CD4-positive, alpha-beta T cell treated with Interleukin-21 for 1 hour (primary cell): ENCODE measurements around the gene SEMA3G.
A peak's percentile ranks its signal among the peaks of the same experiment; 100 is the strongest.

Experiments
- DNase-seq: peaks from one replicate; pipeline ENCODE4 v3.0.0-alpha.2; 2020

SEMA3G gene

DNA sequence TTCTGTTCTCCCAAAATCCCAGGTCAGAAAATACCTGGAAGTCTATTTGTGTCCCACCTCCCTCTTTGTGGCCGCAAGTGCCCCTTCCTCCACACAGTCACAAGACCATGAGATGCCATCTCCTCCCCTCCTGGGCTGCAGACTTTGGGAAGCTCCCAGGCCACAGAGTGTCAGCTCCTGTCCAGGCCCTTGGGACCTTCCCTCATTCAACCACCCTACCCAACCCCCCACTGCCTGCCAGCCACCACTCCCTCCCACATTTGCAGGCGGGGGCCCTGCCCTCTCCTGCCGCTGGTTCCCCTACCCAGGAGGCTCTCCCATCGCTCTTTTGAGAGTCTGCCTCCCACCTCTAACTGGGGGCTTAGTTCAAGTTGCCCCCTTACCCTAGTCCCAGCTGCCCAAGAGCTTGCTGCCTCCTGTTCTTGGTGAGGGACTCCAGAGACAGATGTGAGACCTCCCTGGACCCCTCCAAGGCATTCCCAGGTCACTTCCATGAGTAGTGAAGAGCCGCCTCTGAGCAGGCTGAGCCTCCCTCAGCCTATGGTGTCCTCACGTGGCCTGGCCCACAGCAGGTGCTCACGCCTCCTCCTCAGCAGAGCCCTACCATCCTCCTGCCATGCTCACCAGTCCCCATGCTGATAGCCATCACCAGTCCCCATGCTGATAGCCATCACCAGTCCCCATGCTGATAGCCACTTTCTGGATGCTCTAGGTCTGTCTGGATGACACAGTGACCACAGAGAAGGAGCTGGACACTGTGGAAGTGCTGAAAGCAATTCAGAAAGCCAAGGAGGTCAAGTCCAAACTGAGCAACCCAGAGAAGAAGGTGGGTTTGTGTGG, 34.4 kb upstream of the SEMA3G start:
- DNase-seq, result no peak

GRCh38 chr3:52477796-52478095, 32.8 kb upstream of the SEMA3G start:
- DNase-seq, result no peak

GRCh38 chr3:52477076-52477795, 32.3 kb upstream of the SEMA3G start:
- no peak for DNase-seq

- no peak for DNase-seq
These were observed 28.1 kb upstream of the SEMA3G start for GRCh38 chr3:52473026-52473425.

DNA sequence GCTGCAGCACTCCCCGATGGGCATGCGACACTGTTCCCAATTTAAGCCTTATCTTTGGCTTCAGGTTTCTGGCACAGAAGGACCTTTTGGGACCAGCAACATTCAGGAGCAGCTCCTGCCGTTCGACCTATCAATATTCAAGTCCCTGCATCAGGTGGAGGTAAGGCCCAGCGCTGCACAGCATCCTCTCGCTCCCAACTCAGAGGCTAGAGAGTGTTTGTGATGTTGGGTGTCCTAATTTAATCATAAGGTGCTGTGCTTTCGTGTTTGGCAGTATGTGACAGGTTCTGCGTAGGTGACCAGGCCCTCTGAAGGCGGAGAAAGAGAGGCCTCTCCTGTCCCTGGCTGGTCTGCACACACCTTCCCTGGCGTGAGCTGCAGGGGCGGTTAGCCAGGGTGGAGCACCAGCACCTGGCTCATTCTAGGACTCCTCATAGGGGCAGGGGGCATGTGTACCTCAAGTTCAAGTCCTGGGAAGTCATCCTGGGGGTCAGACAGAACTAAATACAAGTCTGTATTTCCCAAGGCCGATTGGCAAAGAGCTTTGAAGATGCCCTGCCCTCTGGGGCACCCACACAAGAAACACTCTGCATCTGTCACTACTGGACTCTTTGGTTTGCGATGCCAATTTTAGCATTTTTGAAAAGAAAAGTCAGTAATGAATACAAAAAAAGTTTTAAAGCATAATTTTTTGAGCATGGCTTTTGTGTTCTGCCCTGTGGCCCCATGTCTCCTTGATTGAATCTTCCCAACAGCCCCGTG, 27.5 kb upstream of the SEMA3G start:
- no peak for DNase-seq

DNA sequence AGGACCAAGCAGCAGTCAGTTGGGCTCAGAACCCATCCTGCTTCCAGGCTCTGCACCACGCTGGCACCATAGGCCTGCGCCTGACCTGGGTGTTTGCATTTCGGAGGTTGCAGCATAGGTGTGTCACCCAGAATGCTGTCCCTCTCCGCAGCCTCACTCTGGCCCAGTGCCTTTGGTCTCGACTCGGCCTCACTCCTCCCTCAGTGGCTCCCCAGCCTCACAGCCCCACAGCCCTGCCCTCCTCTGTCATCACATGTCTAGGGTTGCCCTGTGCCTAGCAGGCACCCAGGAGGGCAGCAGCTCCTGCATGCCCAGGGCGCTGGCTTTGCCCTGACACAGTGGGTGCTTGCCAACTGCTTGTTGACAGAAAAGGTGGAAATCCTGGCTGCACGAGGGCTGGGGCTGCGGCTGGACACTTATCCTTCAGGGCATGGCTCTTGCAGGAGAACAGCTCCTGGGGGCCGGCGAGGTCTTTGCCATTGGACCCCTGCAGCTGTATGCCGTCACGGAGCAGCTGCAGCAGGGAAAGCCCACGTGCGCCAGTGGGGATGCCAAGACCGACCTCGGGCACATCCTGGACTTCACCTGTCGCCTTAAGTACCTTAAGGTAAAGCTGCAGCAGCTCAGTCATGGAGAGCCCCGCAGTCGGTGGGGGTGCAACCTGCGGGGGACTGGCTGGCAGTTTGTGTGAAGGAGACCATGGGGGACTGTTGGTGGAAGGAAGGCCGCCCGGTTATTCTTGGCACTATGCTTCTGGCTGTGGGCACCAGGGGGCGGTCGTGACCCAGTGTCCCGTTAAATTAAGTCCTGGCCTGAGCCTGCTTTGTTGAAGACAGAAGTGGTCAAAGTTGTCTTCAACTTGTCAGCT, 26.7 kb upstream of the SEMA3G start:
- DNase-seq, result peak; percentile 33

DNA sequence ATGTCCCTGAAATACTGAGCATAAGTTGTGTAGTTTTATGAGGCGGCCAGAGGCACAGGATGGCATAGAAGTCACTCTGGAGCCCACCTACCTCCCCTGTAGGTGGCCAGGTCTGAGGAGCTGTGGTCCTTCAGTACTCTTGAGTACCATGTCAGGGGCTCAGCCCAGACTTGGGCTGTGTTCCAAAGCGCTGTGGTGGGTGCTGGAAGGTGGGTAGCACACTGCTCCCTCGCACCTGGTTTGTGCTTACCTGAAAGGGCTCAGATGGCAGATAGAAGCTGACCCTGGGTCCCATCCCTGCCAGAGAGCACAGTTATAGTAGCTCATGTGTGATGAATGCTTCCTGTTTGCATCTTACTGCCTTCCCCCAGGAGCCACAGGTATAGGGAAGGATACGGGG, 26.0 kb upstream of the SEMA3G start:
- no peak for DNase-seq

DNA sequence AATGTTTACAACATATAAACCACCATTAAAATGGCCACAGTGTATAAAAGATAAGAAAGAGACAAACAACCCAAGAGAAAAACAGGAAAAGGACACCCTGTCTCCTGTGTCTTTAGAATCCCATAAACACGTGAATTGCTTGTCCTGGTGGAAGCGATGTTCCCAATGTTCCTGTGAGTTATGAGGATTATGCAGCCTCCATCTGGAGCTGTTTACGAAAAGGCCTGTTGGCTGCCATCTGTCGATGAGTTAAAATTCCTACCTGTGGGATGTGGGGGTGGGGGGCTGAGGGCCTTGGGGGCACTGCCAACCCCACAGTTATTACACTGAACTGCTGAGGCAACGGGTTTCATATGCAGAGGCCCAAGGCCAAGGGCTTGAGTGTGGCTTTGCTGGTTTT, 24.1 kb upstream of the SEMA3G start:
- DNase-seq, result no peak

- no peak for DNase-seq
These were observed 23.4 kb upstream of the SEMA3G start for GRCh38 chr3:52468336-52468735.

DNA sequence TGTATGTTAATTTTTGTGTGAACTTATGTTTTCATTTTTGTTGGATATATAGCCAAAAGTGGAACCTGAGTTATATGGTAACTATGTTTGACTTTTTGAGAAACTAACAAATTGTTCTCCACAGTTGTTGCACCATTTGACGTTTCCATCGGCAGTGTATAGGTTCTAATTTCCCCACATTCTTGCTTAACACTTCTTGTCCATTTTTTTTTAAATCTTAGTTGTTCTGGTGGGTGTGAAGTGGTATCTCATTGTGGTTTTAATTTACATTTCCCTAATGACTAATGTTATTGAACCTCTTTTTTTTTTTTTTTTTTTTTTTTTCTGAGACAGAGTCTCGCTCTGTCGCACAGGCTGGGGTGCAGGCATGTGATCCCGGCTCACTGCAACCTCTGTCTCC, 18.5 kb upstream of the SEMA3G start:
- DNase-seq, result no peak

- DNase-seq, result no peak
These were observed 17.0 kb upstream of the SEMA3G start for GRCh38 chr3:52461874-52462273.

GRCh38 chr3:52458770-52459545, 14.1 kb upstream of the SEMA3G start:
- no peak for DNase-seq

GRCh38 chr3:52458031-52458760, 13.3 kb upstream of the SEMA3G start:
- no peak for DNase-seq

GRCh38 chr3:52456800-52457183, 11.9 kb upstream of the SEMA3G start:
- no peak for DNase-seq

GRCh38 chr3:52456169-52456799, 11.4 kb upstream of the SEMA3G start:
- no peak for DNase-seq

DNA sequence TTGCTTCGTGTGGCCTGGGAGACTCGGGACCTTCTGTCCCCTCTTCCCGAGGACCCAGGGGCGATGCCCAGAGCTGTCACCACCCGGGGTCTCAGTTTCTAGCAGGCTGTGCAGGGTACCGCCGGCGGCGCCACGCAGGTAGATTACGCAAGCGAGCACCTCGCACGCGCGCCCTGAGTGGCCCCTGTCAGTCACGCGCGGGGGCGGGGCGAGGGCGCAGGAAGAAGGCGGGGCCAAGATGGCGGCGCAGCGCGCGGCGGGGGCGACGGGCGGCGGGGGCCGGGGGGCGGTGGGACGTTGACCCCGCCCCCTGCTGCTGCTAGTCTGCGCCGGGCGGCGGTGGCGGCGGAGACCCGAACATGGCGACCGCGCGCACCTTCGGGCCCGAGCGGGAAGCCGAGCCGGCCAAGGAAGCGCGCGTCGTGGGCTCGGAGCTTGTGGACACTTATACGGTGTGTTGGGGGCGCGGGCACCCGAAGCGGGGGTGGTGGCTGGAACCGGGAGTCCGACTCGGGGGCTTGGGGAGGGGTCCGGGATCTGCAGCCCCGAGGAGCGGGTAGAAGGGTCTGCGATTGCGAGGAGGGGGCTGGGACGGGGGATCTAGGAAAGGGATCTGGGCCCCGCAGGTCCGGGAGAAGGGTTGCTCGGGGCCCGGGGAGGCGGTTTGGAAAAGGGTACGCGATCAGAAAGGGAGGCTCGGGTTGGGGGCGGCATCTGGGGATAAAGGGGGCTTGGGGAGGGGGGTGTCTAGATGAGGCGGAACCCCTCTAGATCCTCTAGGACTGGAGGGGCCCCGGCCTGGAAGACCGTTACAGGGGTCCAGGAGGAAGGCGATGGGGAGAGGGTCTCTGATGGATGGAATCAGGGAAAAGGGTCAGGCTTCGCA, 10.6 kb upstream of the SEMA3G start, which contains the start of gene NISCH:
Gene NISCH (plus strand): TSS at position 322 of the 886 bp plus-strand sequence. CDS start 38 bp downstream, at position 360.
- peak; percentile 97 for DNase-seq

- no peak for DNase-seq
These were observed 10.0 kb upstream of the SEMA3G start for GRCh38 chr3:52454938-52455282.

- peak; percentile 9 for DNase-seq
These were observed 9.5 kb upstream of the SEMA3G start for GRCh38 chr3:52454250-52454937.
